SK-N-MC (cell line): ENCODE results near the gene LRRC56.

Experiments
- DNase-seq: peaks from one replicate; pipeline ENCODE4 v3.0.0-alpha.2; 2011; ENCODE audit warnings: low read depth, low spot score
- H3K27ac ChIP-seq: fragments of 200-600 bp; sonication (generic); 2 replicates; pipeline ENCODE4 v1.5.1; 2016; ENCODE audit warnings: mixed run types
- H3K36me3 ChIP-seq: fragments of 200-600 bp; sonication (generic); 2 replicates; pipeline ENCODE4 v1.6.1; 2017; ENCODE audit warnings: antibody characterized with exemption, low read length, mixed read lengths; ENCODE audit not compliant: insufficient read depth
- H3K4me3 ChIP-seq: fragments of 200-600 bp; sonication (generic); 2 replicates; pipeline ENCODE4 v1.5.1; 2016
- H3K9ac ChIP-seq: fragments of 200-600 bp; sonication (generic); 2 replicates; pipeline ENCODE4 v1.8.0; 2017; ENCODE audit warnings: mixed run types, mixed read lengths; ENCODE audit not compliant: insufficient read length
- H3K9me3 ChIP-seq: fragments of 200-600 bp; sonication (generic); 2 replicates; pipeline ENCODE4 v1.6.1; 2017; ENCODE audit warnings: low read depth, mild to moderate bottlenecking, antibody characterized with exemption, low read length, moderate library complexity, mixed read lengths
- EZH2 ChIP-seq: fragments of 200-600 bp; sonication (generic); IDR thresholded peaks from one replicate; pipeline ENCODE4 v1.6.1; 2017; ENCODE audit warnings: antibody characterized with exemption
- FOXP2 ChIP-seq: optimal IDR thresholded peaks from 2 replicates; pipeline ENCODE3; 2011; ENCODE audit warnings: mild to moderate bottlenecking, moderate library complexity; ENCODE audit not compliant: insufficient read depth; ENCODE audit errors: extremely low read length, control extremely low read depth
- POLR2AphosphoS5 ChIP-seq: IDR thresholded peaks from 2 replicates; pipeline ENCODE4 v1.6.1; 2012; ENCODE audit warnings: mild to moderate bottlenecking, low read depth, low read length, borderline replicate concordance

The LRRC56 gene

DNA sequence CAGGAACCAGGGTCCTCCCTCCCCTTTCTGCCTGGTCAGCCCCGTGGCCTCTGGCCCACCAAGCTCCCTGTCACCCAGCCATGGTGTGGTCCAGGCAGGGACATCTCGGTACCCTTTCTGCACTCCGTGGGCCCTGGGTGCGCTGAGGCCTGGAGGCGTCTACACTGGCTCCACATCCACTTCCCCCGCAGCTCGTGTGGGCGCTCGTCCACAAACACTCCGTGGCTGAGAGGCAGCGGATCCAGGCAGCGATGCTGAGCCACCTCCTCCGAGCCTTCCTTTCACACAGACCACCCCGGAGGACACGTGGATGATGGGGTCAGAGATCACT, 46.4 kb upstream of the LRRC56 start:
- TF ChIP-seq POLR2AphosphoS5 (no peak), EZH2 (no peak), FOXP2 (no peak)
- no peaks in the 10 kb centered on the region for H3K9me3 ChIP-seq
- DNase-seq = no peak
- no peak overlapping the region for H3K27ac ChIP-seq
- H3K9ac ChIP-seq = no peak overlapping the region
- peaks cover 16% of the 10 kb centered on the region; the same call in 1 of the 2 replicates for H3K36me3 ChIP-seq
- no peak overlapping the region for H3K4me3 ChIP-seq

DNA sequence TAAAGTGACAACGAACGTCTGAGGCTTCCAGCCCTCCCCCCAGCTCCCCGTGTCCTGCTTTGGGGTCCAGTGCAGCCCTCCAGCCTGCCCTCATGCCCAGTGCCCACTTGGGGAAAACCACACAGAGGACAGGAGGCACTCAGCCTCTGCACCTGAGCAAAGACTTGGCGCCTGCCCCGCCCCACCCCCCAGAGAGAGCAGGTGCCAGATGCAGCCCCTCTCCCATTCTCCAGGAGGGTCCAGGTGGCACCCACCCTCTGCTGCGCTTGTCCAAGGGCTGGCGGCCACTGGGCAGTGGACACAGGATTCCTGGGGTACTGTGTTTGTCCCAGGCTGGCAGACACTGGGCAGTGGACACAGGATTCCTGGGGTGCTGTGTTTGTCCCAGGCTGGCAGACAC, 46.0 kb upstream of the LRRC56 start:
- no peak for DNase-seq
- Histone ChIP-seq H3K36me3 (peaks cover 16% of the 10 kb centered on the region; the same call in 1 of the 2 replicates), H3K9ac (no peak overlapping the region), H3K9me3 (no peaks in the 10 kb centered on the region), H3K27ac (no peak overlapping the region), H3K4me3 (no peak overlapping the region)
- TF ChIP-seq EZH2 (no peak), POLR2AphosphoS5 (no peak), FOXP2 (no peak)

DNA sequence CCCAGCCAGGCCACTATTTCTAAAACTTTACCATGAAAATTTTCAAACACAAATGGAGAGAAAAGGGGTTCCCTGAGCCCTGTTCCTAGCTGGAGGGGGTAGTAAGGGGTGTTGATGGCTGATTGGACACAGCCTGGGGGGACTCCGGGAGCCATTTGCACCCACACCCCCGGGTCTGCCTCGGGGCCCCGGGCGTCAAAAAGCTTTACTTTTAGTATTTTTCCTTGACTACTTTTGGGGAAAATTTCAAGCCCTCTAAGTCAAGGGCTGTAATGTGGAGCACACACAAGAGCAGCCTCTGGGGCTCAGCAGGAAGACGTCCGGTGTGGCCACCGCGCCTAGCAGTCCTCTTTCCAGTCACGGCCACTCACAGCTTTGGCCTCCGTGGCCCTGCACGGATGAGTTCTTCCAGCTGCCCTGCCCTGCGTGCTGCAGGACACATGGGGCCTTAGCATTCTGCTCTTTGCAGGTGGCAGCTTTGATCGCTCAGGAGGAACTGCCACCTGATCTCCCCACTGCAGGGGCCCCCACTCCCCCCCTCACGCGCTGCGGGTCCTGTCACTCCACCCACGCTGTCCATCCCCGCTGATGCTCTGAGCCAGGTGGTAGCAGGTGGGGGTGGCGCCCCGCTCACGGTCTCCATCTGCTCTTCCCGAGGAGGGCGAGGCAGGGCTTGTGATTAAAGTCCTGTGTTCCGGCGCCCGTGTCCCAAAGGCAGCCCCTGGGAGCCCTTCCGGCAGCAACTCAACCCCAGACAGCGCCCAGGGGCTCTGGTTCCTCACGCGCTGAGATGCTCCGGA, 44.7 kb upstream of the LRRC56 start:
- Histone ChIP-seq H3K9me3 (no peaks in the 10 kb centered on the region), H3K9ac (no peak overlapping the region), H3K36me3 (peaks cover 28% of the 10 kb centered on the region), H3K27ac (0 out of 2 replicates have a peak overlapping the region, but pooled peaks have one; percentile 13), H3K4me3 (no peak overlapping the region)
- no peak for DNase-seq
- TF ChIP-seq EZH2 (no peak), FOXP2 (no peak), POLR2AphosphoS5 (no peak)

DNA sequence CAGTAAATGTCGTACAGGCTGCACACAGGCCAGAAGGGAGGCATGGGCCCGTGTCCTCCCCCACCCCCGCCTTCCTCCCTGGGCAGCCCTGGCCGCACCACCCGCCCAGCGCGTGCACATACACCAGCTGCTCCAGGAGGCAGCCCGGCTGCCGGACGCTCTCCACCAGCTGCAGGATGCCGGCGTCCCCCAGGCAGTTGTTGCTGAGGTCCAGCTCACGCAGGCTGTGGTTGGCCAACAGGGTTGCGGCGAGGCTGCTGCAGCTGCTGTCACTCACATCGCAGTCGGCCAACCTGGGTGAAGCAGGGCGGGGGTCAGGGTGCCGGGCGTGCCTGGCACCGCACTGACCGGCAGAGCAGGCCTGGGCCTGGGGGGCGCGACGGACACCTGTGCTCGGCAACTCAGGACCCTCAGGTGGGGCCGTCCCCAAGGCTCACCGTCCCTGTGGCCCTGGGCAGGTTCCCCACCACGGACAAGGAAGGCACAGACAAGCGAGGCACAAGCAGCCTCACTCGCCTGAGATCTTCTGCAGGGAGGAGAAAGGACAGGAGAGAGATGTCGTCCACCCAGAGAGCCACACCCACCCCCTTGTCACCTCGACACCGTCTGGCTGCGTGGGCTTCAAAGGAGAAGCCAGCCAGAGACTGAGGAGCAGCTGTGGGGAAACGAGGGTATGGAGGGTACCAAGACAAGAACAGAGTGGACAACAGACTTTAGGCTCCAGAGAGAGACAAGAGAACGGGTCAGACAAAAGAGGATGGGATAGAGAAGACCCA, 42.4 kb upstream of the LRRC56 start:
- Histone ChIP-seq H3K36me3 (peaks cover 51% of the 10 kb centered on the region), H3K9me3 (no peaks in the 10 kb centered on the region), H3K4me3 (no peak overlapping the region), H3K9ac (no peak overlapping the region), H3K27ac (no peak overlapping the region)
- TF ChIP-seq FOXP2 (no peak), POLR2AphosphoS5 (no peak), EZH2 (no peak)
- DNase-seq = no peak

DNA sequence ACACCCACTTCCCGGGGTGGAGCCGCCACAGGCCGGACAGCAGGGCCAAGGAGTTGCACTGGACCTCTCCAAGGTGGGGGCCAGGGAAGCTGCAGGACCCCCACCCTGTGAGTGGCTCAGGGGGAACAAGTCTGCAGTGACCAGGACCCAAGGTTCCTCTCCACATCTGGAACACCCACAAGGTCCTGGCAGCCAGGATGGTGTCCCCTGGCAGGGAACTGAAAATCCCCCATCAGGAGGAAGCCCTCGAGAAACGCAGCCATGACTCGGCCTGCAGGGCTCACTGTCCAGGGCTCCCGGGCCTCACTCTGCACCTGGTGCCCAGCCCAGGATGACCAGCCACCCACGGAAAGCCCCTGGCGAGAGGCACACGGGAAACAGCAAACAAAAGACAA, 41.8 kb upstream of the LRRC56 start:
- no peak overlapping the region for H3K9ac ChIP-seq

DNA sequence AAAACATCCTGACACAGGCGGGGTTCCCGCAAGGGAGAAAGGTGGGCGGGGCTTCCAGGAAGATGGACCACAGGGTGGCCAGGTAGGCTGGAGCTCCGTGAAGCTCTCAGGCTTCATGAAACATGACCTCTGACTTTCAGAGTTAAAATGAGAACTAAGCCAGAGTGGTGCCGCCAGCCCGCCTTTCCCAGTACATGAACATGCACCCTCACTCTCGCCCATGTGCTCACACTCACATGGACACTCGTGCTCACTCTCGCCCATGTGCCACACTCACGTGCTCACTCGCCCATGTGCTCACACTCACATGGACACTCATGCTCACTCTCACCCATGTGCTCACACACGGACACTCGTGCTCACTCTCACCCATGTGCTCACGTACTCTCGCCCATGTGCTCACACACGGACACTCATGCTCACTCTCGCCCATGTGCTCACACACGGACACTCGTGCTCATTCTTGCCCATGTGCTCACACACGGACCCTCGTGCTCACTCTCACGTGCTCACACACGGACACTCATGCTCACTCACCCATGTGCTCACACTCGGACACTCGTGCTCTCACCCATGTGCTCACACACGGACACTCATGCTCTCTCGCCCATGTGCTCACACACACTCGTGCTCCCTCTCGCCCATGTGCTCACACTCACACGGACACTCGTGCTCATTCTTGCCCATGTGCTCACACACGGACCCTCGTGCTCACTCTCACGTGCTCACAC, 40.3 kb upstream of the LRRC56 start:
- Histone ChIP-seq H3K27ac (no peak overlapping the region), H3K9me3 (no peaks in the 10 kb centered on the region), H3K36me3 (peaks cover 59% of the 10 kb centered on the region), H3K4me3 (no peak overlapping the region), H3K9ac (no peak overlapping the region)
- TF ChIP-seq FOXP2 (no peak), POLR2AphosphoS5 (no peak), EZH2 (no peak)
- no peak for DNase-seq

More for the DNA sequence above, 41.8 kb upstream of the LRRC56 start:
- DNase-seq = no peak
- TF ChIP-seq POLR2AphosphoS5 (no peak), EZH2 (no peak), FOXP2 (no peak)
- Histone ChIP-seq H3K9me3 (no peaks in the 10 kb centered on the region), H3K4me3 (no peak overlapping the region), H3K27ac (peak overlapping the region; percentile 22), H3K36me3 (peaks cover 57% of the 10 kb centered on the region)

DNA sequence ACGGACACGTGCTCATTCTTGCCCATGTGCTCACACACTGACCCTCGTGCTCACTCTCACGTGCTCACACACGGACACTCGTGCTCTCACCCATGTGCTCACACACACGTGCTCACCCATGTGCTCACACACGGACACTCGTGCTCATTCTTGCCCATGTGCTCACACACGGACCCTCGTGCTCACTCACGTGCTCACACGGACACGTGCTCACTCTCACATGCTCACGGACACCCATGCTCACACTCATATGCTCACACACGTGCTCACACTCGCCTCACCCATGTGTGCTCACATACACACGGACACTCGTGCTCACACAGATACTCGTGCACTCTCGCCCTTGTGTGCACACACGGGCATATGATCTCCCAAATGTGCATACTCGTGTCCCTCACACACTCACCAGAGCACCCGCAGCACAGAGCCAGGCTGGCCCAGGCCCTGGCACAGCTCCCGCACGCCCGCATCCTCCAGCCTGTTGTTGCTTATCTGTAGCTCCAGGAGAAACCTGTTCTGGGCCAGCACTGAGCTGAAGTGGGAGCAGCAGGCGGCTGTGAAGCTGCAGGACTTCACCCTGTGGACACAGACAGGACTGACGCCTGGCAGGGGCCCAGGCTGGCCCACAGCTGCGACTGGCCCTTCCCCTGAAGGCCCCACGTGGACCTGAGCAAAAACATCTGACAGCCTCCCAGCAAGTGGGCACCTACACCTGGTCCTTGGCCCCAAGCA, 39.6 kb upstream of the LRRC56 start:
- no peak overlapping the region for H3K9ac ChIP-seq
- no peak for DNase-seq
- TF ChIP-seq POLR2AphosphoS5 = no peak
- TF ChIP-seq FOXP2 = no peak
- no peak for TF ChIP-seq EZH2
- H3K36me3 ChIP-seq = peaks cover 59% of the 10 kb centered on the region
- H3K27ac ChIP-seq = no peak overlapping the region
- H3K4me3 ChIP-seq = no peak overlapping the region
- no peaks in the 10 kb centered on the region for H3K9me3 ChIP-seq
